Muscle layer of duodenum (tissue), 2 donors: ENCODE results near the gene CFAP65.
A peak's percentile ranks its signal among the peaks of the same experiment; 100 is the strongest.

ENCODE experiments used
- H3K27ac ChIP-seq: one replicate; pipeline ENCODE4 v1.7.0; 2013; ENCODE audit warnings: mild to moderate bottlenecking, low read length
- H3K27me3 ChIP-seq: one replicate; pipeline ENCODE4 v1.7.0; 2013; ENCODE audit warnings: low read depth, mild to moderate bottlenecking, control low read depth, low read length
- H3K36me3 ChIP-seq, 2 donors: one replicate each; pipeline ENCODE4 v1.7.0; 2013; ENCODE audit warnings: low read length in 2 of 2, control low read depth in 1 of 2, mild to moderate bottlenecking in 1 of 2; ENCODE audit not compliant: insufficient read depth in 2 of 2, control insufficient read depth in 1 of 2
- H3K4me1 ChIP-seq, 2 donors: one replicate each; pipeline ENCODE4 v1.7.0; 2013; ENCODE audit warnings: low read length in 2 of 2, mild to moderate bottlenecking in 2 of 2, control low read depth in 1 of 2, moderate library complexity in 1 of 2; ENCODE audit not compliant: insufficient read depth in 2 of 2, control insufficient read depth in 1 of 2
- H3K4me3 ChIP-seq, 2 donors: one replicate each; pipeline ENCODE4 v1.7.0; 2013; ENCODE audit warnings: low read length in 2 of 2, low read depth in 1 of 2, mild to moderate bottlenecking in 1 of 2
- H3K9me3 ChIP-seq, 2 donors: one replicate each; pipeline ENCODE4 v1.7.0; 2013; ENCODE audit warnings: low read length in 2 of 2, control low read depth in 1 of 2, mild to moderate bottlenecking in 1 of 2; ENCODE audit not compliant: control insufficient read depth in 1 of 2
- donor health status: healthy.

Gene CFAP65, protein sequence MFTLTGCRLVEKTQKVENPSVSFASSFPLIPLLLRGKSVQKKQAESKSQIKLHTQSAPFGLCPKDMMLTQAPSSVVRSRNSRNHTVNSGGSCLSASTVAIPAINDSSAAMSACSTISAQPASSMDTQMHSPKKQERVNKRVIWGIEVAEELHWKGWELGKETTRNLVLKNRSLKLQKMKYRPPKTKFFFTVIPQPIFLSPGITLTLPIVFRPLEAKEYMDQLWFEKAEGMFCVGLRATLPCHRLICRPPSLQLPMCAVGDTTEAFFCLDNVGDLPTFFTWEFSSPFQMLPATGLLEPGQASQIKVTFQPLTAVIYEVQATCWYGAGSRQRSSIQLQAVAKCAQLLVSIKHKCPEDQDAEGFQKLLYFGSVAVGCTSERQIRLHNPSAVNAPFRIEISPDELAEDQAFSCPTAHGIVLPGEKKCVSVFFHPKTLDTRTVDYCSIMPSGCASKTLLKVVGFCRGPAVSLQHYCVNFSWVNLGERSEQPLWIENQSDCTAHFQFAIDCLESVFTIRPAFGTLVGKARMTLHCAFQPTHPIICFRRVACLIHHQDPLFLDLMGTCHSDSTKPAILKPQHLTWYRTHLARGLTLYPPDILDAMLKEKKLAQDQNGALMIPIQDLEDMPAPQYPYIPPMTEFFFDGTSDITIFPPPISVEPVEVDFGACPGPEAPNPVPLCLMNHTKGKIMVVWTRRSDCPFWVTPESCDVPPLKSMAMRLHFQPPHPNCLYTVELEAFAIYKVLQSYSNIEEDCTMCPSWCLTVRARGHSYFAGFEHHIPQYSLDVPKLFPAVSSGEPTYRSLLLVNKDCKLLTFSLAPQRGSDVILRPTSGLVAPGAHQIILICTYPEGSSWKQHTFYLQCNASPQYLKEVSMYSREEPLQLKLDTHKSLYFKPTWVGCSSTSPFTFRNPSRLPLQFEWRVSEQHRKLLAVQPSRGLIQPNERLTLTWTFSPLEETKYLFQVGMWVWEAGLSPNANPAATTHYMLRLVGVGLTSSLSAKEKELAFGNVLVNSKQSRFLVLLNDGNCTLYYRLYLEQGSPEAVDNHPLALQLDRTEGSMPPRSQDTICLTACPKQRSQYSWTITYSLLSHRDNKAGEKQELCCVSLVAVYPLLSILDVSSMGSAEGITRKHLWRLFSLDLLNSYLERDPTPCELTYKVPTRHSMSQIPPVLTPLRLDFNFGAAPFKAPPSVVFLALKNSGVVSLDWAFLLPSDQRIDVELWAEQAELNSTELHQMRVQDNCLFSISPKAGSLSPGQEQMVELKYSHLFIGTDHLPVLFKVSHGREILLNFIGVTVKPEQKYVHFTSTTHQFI (N-terminal part only)

DNA sequence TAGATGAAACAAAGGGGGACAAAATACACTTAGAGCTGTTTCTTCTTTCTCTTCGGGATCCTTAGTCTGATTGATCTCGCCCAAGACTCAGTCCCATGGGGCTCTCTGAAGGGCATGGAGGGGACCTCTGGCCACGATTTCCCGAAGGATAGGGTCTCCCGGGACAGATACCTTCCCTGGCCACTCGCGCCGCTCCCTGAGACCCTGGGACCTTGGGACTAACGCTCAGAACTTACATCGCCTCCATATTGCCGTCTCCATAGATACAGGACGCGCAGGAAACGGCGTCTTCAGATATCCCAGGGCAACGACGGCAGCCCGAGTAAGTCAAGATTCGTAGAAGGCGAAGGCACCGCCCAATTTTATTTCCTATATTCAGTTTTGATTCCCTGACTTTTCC lies at the start of gene CFAP65:
CFAP65 (minus strand) TSS at position 265 of the 400 bp plus-strand sequence. CDS start 2,468 bp downstream, outside the sequence.
- no peaks in the 10 kb centered on the region for H3K9me3 ChIP-seq
- H3K4me1 ChIP-seq = no peaks in the 10 kb centered on the region
- peak within 1 kb of the TSS in 1 of 2 donors; percentile 45 for H3K4me3 ChIP-seq
- no peak within 1 kb of the TSS for H3K27ac ChIP-seq
- H3K36me3 ChIP-seq = no peaks in the 10 kb centered on the region
- H3K27me3 ChIP-seq = peaks cover 39% of the 10 kb centered on the region

DNA sequence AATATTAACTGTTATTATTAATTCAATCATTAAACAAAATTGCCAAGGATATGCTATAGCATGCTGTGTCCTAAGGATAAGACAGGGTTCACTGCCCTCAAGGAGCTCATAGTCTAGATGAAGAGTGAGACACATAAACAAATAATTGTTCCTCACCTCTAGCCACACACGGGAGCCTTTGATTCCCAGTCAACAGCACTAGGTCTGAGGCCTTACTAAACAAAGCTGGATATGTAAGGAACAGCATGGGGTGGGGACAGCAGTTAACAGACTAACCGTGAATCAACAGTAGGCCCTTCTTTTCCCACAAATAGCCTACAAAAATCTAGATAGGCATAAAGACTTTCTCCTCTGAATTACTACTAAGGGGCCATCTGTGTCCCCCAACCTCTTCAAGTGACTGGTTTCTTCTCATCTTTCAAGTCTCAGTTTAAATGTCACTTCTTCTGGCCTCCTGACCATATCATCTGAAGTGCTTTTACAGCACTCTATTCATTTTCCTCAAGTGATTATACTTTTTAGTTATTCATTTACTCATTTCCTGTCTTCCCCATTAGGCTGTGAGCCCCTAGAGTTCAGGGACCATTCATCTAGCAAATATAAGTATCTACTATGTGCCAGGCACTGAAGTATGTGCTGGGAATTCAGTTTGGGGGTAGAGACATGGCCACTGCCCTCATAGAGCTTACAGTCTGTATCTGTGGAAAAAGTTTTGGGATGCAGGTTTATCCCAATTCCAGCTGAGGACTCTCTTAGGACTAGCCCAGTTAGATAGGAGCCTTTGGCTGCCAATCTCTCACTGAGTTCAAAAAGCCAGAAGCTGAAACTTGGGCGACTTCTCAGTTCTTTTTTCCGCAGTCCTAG lies 49.4 kb upstream of the CFAP65 start:
- Histone ChIP-seq H3K27ac (no peak overlapping the region), H3K27me3 (no peaks in the 10 kb centered on the region), H3K4me1 (no peaks in the 10 kb centered on the region), H3K36me3 (no peaks in the 10 kb centered on the region), H3K9me3 (no peaks in the 10 kb centered on the region), H3K4me3 (no peak overlapping the region)

DNA sequence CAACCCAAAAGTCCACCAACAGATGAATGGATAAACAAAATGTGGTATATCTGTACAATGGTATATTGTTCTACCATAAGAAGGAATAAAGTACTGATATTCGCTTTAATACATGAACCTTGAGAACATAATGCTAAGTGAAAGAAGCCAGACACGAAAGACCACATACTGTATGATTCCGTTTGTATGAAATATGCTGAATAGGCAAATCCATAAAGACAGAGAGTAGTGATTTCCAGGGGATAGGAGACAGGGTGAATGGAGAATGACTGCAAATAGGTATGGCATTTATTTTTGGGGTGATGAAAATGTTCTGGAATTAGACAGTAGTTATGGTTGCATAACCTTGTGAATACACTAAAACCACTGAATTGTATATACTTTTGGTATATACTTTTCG lies 48.0 kb upstream of the CFAP65 start:
- Histone ChIP-seq H3K9me3 (no peaks in the 10 kb centered on the region), H3K36me3 (no peaks in the 10 kb centered on the region), H3K27ac (no peak overlapping the region)

DNA sequence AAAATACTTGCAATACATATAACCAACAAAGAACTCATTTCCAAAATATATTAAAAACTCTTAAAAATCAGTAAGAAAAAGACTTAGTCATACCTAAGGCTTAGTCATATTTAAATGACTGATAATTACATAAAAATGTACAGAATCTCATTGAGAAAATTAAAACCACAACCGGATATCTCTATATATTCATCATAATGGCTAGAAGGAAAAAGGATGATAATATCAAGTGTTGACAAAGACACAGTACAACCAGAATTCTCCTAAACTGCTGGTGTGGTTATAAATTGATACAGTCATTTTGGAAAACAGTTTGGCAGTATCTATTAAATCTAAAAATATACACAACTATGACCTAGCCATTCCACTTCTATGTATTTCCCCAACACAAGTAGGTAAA lies 46.5 kb upstream of the CFAP65 start:
- H3K36me3 ChIP-seq = no peaks in the 10 kb centered on the region
- H3K4me1 ChIP-seq = no peaks in the 10 kb centered on the region
- H3K27ac ChIP-seq = no peak overlapping the region
- no peak overlapping the region for H3K4me3 ChIP-seq
- H3K9me3 ChIP-seq = no peaks in the 10 kb centered on the region
- H3K27me3 ChIP-seq = no peaks in the 10 kb centered on the region

More for the DNA sequence above, 48.0 kb upstream of the CFAP65 start:
- Histone ChIP-seq H3K4me3 (no peak overlapping the region), H3K27me3 (no peaks in the 10 kb centered on the region), H3K4me1 (no peaks in the 10 kb centered on the region)

DNA sequence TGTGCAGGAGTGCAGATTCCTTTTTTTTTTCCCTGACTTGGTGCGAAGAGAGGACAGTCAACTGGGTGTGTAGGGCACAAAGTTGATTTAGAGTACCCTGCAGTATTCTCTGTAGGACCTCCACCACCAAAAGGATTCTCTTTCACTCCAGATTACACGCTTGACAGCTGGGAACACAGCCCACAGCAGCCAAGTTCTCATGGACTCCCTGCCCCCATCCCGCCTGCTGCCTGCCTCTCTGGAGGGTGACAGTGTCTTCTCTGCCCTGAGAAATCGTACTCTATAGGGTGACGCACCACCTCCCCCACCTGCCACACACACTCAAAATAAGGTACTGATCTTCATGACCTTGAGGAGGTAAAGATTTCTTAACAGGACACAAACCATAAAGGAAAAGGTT lies 46.0 kb upstream of the CFAP65 start:
- H3K9me3 ChIP-seq = no peaks in the 10 kb centered on the region
- H3K27me3 ChIP-seq = no peaks in the 10 kb centered on the region
- no peak overlapping the region for H3K27ac ChIP-seq
- no peak overlapping the region for H3K4me3 ChIP-seq
- no peaks in the 10 kb centered on the region for H3K36me3 ChIP-seq
- H3K4me1 ChIP-seq = peaks cover 0 to 4% of the 10 kb centered on the region in 2 donors

DNA sequence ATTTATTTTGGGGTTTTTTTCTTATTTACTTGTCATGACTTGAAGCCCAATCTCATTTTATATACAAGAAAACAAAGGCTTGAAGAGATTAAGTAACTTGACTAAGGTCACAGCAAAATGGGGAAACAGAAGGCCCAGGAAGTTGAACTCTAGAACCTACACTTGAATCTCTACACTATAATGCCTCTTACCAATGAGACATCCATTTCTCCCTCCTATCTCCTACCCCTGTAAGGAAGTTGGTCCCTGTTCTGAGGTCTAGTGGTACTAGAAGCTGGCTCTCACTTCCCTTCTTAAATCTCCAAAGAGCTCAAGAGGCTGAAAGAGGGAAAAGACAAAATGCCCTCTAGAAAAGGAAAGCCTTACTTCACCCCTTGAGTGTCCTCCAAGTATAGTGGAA lies 44.9 kb upstream of the CFAP65 start:
- H3K36me3 ChIP-seq = no peaks in the 10 kb centered on the region
- peaks cover 0 to 6% of the 10 kb centered on the region in 2 donors for H3K4me1 ChIP-seq
- no peaks in the 10 kb centered on the region for H3K9me3 ChIP-seq
- H3K27me3 ChIP-seq = no peaks in the 10 kb centered on the region
- H3K27ac ChIP-seq = no peak overlapping the region
- H3K4me3 ChIP-seq = no peak overlapping the region

DNA sequence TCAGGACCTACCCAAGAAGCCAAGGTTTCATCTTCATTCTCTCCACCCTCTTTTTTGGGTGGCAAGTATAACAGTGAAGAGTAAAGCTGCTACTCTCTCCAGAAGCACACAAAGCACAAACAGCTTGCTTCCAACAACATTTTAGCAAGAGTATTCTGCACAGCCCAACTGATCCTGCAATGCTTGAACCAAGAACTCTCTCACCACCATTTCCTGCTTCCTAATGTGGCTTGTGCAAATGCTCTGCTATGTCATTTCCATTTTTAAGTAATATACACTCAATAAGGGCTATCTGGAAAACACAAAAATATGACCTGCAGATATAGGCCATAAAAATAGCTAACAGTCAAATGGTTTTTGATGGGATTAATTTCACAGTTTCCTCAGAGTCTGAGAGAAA lies 43.5 kb upstream of the CFAP65 start:
- no peaks in the 10 kb centered on the region for H3K9me3 ChIP-seq
- no peaks in the 10 kb centered on the region for H3K27me3 ChIP-seq
- H3K36me3 ChIP-seq = no peaks in the 10 kb centered on the region
- H3K27ac ChIP-seq = no peak overlapping the region
- no peak overlapping the region for H3K4me3 ChIP-seq
- peaks cover 0 to 6% of the 10 kb centered on the region in 2 donors for H3K4me1 ChIP-seq

DNA sequence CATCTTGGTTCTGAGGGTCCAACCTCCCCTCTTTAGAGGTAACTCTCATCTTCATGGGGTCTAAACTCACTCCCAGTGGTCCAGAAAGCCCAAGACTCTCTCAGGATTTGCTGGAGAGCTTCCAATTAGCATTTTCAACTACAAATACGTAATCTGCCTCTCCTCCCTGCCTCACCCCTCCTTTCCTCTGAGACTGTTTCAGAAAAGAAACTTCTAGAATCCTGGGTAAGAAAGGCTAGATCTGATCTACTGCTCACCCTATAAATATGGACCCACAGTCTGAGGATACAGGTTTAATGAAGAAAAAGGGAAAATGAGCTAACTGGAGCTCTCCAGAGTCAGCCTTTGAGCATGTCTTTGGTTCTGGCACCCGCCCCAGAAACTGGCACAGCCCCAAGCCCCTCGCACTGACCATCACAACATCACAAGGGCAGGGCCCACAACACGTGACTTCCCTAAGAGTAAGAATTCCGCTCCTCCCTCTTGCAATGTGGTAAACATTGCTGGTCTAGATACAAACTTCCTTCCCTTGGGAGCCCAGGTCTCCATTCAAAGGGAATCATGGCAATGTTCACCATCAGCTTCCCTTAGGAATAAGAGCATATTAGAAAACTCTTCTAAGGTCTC lies 41.1 kb upstream of the CFAP65 start:
- peak overlapping the region; percentile 71 for H3K27ac ChIP-seq
- no peaks in the 10 kb centered on the region for H3K27me3 ChIP-seq
- peaks cover 0 to 6% of the 10 kb centered on the region in 2 donors for H3K4me1 ChIP-seq
- peaks cover under 1 to 2% of the 10 kb centered on the region in 2 donors for H3K36me3 ChIP-seq
- no peaks in the 10 kb centered on the region for H3K9me3 ChIP-seq
- H3K4me3 ChIP-seq = no peak overlapping the region

DNA sequence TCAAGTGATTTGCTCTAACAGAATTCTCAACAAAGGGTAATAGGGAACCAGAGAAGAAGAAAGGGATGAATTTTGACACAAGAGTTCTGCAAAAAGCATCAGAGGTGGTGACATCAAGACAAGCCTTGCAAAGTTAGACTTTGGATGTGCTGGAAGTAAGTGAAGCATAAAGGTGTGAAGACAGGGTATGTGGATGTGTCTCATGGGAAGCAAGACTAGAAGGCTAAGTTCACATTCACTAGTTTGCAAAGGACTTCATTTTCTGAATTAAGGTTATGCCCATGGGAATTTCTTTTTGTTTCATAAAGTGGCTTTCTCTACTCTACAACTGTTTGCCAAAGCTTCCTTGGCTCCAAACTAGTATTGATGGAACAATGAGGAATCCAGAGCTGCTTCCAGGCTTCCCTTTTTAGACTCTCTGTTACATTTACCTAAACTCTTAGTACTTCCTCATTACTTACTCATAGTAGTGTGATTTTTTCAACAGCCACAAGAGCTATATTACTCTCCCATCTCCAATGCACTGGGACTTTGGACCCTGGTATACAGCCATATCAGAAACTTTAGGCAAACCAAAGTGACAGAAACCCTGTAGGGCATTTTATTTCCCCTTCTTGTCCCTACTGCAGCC lies 40.5 kb upstream of the CFAP65 start:
- Histone ChIP-seq H3K36me3 (peaks cover 5 to 7% of the 10 kb centered on the region in 2 donors), H3K4me1 (peaks cover 0 to 6% of the 10 kb centered on the region in 2 donors), H3K27me3 (no peaks in the 10 kb centered on the region), H3K4me3 (no peak overlapping the region), H3K27ac (peak overlapping the region; percentile 71), H3K9me3 (no peaks in the 10 kb centered on the region)
